ENCODE results near the gene FIBCD1.

The FIBCD1 gene

GRCh38 chr9:130939405-130940026 is 469 bp upstream of the FIBCD1 start:
- H3K9ac ChIP-seq (ENCODE audit: low read depth, low read length) = no peak overlapping the region
- H3K9me3 ChIP-seq (replicated peaks; ENCODE audit: low read length) = no peaks in the 10 kb centered on the region
- H3K4me1 ChIP-seq (ENCODE audit: control insufficient read depth, insufficient read depth, low read length) = peaks cover 23% of the 10 kb centered on the region
- peaks cover 56% of the 10 kb centered on the region for H3K27me3 ChIP-seq (ENCODE audit: control insufficient read depth, insufficient read depth, low read length)
- peak overlapping the region; percentile 72 for H3K4me3 ChIP-seq (ENCODE audit: low read length)
- H3K36me3 ChIP-seq (ENCODE audit: insufficient read depth, low read length) = no peaks in the 10 kb centered on the region
- peak overlapping the region; percentile 95 for H3K4me2 ChIP-seq (ENCODE audit: low read length)

DNA sequence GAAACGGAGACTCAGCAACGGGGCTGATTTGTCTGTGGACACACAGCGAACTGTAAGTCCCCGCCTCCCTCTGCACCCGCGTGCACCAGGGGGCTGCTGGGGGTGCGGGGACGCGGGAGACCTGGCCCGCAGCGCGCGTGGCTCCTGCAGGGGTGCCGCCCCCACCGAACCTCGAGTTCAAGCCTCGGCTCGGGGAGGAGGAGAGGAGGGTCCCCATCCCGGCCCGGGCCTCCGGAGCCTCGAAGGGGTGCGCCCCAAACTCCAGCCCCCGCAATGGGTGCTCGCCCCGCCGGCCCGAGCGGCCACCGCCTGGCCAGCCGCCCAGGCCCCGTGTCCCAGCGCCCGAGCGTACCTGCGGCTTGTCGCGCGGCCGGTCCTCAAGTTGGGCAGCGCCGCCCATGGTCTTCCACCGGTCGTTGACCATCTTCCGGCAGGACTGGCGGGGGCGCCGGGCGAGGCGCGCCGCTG is 829 bp downstream of the FIBCD1 start:
- peak overlapping the region; percentile 72 for H3K4me3 ChIP-seq (ENCODE audit: low read length)
- H3K27me3 ChIP-seq (ENCODE audit: control insufficient read depth, insufficient read depth, low read length) = peaks cover 53% of the 10 kb centered on the region

GRCh38 chr9:130937146-130938076 is 1.6 kb downstream of the FIBCD1 start:
- H3K27me3 ChIP-seq (ENCODE audit: control insufficient read depth, insufficient read depth, low read length) = peaks cover 45% of the 10 kb centered on the region
- H3K9me3 ChIP-seq (replicated peaks; ENCODE audit: low read length) = no peaks in the 10 kb centered on the region
- H3K4me1 ChIP-seq (ENCODE audit: control insufficient read depth, insufficient read depth, low read length) = peaks cover 27% of the 10 kb centered on the region
- H3K4me3 ChIP-seq (ENCODE audit: low read length) = no peak overlapping the region
- H3K4me2 ChIP-seq (ENCODE audit: low read length) = peak overlapping the region; percentile 10
- no peaks in the 10 kb centered on the region for H3K36me3 ChIP-seq (ENCODE audit: insufficient read depth, low read length)
- no peak overlapping the region for H3K9ac ChIP-seq (ENCODE audit: low read depth, low read length)

More for the DNA sequence above, 829 bp downstream of the FIBCD1 start:
- Histone ChIP-seq H3K4me1 (ENCODE audit: control insufficient read depth, insufficient read depth, low read length) (peaks cover 25% of the 10 kb centered on the region), H3K9me3 (replicated peaks; ENCODE audit: low read length) (no peaks in the 10 kb centered on the region), H3K9ac (ENCODE audit: low read depth, low read length) (no peak overlapping the region), H3K36me3 (ENCODE audit: insufficient read depth, low read length) (no peaks in the 10 kb centered on the region), H3K4me2 (ENCODE audit: low read length) (peak overlapping the region; percentile 95)

- Histone ChIP-seq H3K36me3 (ENCODE audit: insufficient read depth, low read length) (no peaks in the 10 kb centered on the region), H3K4me2 (ENCODE audit: low read length) (peak overlapping the region; percentile 55), H3K27me3 (ENCODE audit: control insufficient read depth, insufficient read depth, low read length) (peaks cover 36% of the 10 kb centered on the region), H3K9me3 (replicated peaks; ENCODE audit: low read length) (no peaks in the 10 kb centered on the region), H3K4me1 (ENCODE audit: control insufficient read depth, insufficient read depth, low read length) (peaks cover 27% of the 10 kb centered on the region), H3K4me3 (ENCODE audit: low read length) (peak overlapping the region; percentile 16), H3K9ac (ENCODE audit: low read depth, low read length) (no peak overlapping the region)
Measured at GRCh38 chr9:130936285-130937117, 2.5 kb downstream of the FIBCD1 start.

- Histone ChIP-seq H3K9me3 (replicated peaks; ENCODE audit: low read length) (no peaks in the 10 kb centered on the region), H3K4me2 (ENCODE audit: low read length) (peak overlapping the region; percentile 55), H3K4me3 (ENCODE audit: low read length) (no peak overlapping the region), H3K36me3 (ENCODE audit: insufficient read depth, low read length) (no peaks in the 10 kb centered on the region), H3K4me1 (ENCODE audit: control insufficient read depth, insufficient read depth, low read length) (peaks cover 27% of the 10 kb centered on the region), H3K9ac (ENCODE audit: low read depth, low read length) (no peak overlapping the region), H3K27me3 (ENCODE audit: control insufficient read depth, insufficient read depth, low read length) (peaks cover 30% of the 10 kb centered on the region)
Measured at GRCh38 chr9:130935648-130936271, 3.3 kb downstream of the FIBCD1 start.

DNA sequence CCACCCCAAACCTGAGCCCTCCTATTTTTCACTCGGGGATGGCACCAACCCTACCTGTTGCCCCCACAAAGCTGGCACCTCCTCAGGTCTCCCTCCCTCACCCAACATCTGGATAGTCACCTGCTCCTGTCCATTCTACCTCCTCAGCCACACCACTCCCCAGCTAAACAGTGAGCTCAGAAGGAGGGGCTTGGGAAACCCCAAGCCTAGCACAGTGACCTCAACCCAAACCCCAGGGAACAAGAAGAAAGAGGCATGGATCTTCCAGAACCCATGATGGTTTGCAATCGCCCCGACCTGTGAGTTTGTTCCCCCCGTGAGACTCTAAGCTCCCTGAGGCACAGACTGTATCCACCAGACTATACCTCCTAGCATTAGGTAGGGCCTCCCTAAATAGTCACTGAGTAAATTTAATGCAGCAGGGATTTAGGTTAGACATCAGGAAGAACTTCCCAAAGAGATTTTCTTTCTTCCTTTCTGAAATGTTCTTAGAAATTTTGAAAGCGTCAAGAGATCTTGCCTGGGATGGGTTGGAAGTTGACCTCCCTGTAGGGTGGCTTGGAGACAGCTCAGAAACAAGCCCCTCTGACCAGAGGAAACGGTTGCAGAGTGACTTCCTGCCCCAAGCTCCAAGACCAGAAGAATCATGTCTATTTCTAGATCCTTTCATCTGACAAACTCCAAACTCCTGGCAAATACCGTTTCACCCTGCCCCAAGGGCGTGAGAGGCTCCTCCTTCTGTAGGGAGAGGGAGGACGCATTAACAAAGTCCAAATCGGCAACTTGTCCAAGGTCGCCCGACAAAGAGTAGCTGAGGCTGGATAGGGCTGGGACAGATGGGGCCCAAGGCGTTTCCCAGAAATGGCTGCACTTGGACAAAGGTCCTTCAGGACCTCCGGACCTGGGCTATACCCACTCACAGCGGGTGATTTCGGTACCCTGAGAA is 4.1 kb downstream of the FIBCD1 start:
- H3K4me1 ChIP-seq (ENCODE audit: control insufficient read depth, insufficient read depth, low read length) = peaks cover 27% of the 10 kb centered on the region
- no peak overlapping the region for H3K9ac ChIP-seq (ENCODE audit: low read depth, low read length)
- H3K27me3 ChIP-seq (ENCODE audit: control insufficient read depth, insufficient read depth, low read length) = peaks cover 22% of the 10 kb centered on the region
- no peaks in the 10 kb centered on the region for H3K36me3 ChIP-seq (ENCODE audit: insufficient read depth, low read length)
- H3K4me3 ChIP-seq (ENCODE audit: low read length) = no peak overlapping the region
- no peak overlapping the region for H3K4me2 ChIP-seq (ENCODE audit: low read length)
- no peaks in the 10 kb centered on the region for H3K9me3 ChIP-seq (replicated peaks; ENCODE audit: low read length)

DNA sequence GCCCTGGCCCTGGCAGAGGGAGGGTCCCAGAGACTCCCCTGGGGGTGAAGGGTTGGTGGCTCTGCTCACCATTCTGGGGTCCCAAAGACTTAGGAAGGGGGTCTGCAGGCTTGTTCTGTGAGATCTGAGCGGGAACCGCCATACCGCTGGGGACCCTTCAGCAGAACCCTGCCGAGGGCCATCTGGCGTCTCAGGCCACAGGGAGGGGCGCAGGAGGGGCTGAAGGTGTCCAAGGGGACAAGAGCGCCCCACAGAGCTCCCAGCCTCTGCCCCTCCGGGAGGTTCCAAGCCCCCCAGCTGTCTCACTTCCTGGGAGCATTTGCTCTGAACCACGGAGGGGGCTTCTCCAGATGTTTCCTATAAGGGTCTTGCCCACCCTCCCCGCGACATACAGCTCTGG is 4.8 kb downstream of the FIBCD1 start:
- H3K4me3 ChIP-seq (ENCODE audit: low read length) = no peak overlapping the region
- no peak overlapping the region for H3K4me2 ChIP-seq (ENCODE audit: low read length)
- H3K36me3 ChIP-seq (ENCODE audit: insufficient read depth, low read length) = no peaks in the 10 kb centered on the region
- H3K9ac ChIP-seq (ENCODE audit: low read depth, low read length) = no peak overlapping the region
- peaks cover 24% of the 10 kb centered on the region for H3K4me1 ChIP-seq (ENCODE audit: control insufficient read depth, insufficient read depth, low read length)
- H3K27me3 ChIP-seq (ENCODE audit: control insufficient read depth, insufficient read depth, low read length) = peaks cover 18% of the 10 kb centered on the region
- no peaks in the 10 kb centered on the region for H3K9me3 ChIP-seq (replicated peaks; ENCODE audit: low read length)

- Histone ChIP-seq H3K9me3 (replicated peaks; ENCODE audit: low read length) (no peaks in the 10 kb centered on the region), H3K27me3 (ENCODE audit: control insufficient read depth, insufficient read depth, low read length) (peaks cover 15% of the 10 kb centered on the region), H3K36me3 (ENCODE audit: insufficient read depth, low read length) (no peaks in the 10 kb centered on the region), H3K4me1 (ENCODE audit: control insufficient read depth, insufficient read depth, low read length) (peaks cover 24% of the 10 kb centered on the region), H3K4me2 (ENCODE audit: low read length) (peak overlapping the region; percentile 8), H3K4me3 (ENCODE audit: low read length) (no peak overlapping the region), H3K9ac (ENCODE audit: low read depth, low read length) (no peak overlapping the region)
Measured at GRCh38 chr9:130933114-130934046, 5.7 kb downstream of the FIBCD1 start.

DNA sequence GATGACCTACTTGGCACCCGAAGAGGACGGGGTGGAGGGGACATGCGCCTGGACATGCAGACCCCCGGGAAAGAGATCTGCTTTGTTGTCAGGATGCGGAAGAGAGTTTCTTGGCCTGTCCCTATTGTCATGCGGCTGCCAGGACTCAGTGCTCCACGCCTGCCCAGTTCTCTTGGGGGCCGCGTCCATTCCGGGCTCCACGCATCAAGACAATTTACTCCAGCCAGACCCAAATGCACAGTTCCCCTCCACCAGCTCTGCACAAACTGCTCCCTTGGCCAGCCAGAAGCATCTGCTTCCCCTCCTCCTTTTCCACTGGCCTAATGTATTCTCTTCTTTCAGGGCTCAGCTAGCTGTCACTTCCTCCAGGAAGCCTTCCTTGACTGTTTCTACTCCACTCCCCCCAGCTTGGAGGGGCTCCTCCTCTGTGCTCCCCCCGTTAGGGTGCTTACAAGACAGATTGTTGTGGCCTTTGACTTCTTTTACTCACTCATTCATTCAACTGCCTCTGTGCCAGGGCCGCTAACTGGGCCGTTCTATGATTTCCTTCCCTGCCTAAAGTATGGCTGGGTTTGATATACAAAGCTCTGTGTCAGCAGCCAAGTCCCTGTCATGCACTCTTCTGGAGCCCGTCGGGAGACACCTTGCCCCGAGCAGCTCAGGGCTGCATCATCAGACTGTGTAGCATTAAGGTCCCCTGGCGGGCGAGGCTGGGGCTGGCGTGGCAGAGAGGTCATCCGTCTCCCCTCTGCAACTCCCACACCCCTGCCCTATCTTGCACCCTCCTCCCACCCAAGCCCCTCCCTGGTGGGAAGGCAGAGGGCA is 6.6 kb downstream of the FIBCD1 start:
- peaks cover 31% of the 10 kb centered on the region for H3K4me1 ChIP-seq (ENCODE audit: control insufficient read depth, insufficient read depth, low read length)
- H3K36me3 ChIP-seq (ENCODE audit: insufficient read depth, low read length) = no peaks in the 10 kb centered on the region
- H3K27me3 ChIP-seq (ENCODE audit: control insufficient read depth, insufficient read depth, low read length) = peaks cover 10% of the 10 kb centered on the region
- H3K9me3 ChIP-seq (replicated peaks; ENCODE audit: low read length) = no peaks in the 10 kb centered on the region
- no peak overlapping the region for H3K4me3 ChIP-seq (ENCODE audit: low read length)
- H3K9ac ChIP-seq (ENCODE audit: low read depth, low read length) = no peak overlapping the region
- peak overlapping the region; percentile 8 for H3K4me2 ChIP-seq (ENCODE audit: low read length)
